Endothelial cell of umbilical vein (primary cell): ENCODE measurements around the gene SORCS2. TPM values are rescaled to one million over a fixed set of nuclear protein-coding genes. Genes with fewer than 3 reads are reported as not detected.

Experiments used
- BruUV-seq: library from RNA; stranded (reverse); fragments of 400-500 nt; replicated peaks from 2 replicates; lab custom pipeline; 2021; lab: Mats Ljungman, UMichigan
- CTCF ChIA-PET: fragments of 300-600, 350-600 bp; sonication (Branson Sonifier 250); formaldehyde crosslinking; loops from one replicate; lab custom pipeline; 2021; ENCODE audit warnings: antibody characterized with exemption, inconsistent platforms; lab: Charles Lee
- POLR2A ChIA-PET: fragments of 300-600, 350-600 bp; sonication (Branson Sonifier 250); formaldehyde crosslinking; loops from one replicate; lab custom pipeline; 2021; ENCODE audit warnings: antibody characterized with exemption, inconsistent platforms; lab: Charles Lee
- DNase-seq: peaks from one replicate; pipeline ENCODE4 v3.0.0-alpha.2; 2011; ENCODE audit warnings: low read depth, low spot score
- FAIRE-seq: peaks from 2 replicates; lab custom pipeline; 2011; peaks lifted over from hg19 to GRCh38; lab: Jason Lieb, UNC
- H2AFZ ChIP-seq: 2 replicates; pipeline ENCODE4 v1.6.0; 2012; ENCODE audit warnings: low read depth, low read length, control low read depth, inconsistent platforms
- H3K27ac ChIP-seq: 2 replicates; pipeline ENCODE4 v1.5.1; 2011; ENCODE audit warnings: low read depth, mild to moderate bottlenecking, control low read depth, low read length, moderate library complexity; ENCODE audit not compliant: insufficient read depth
- H3K27me3 ChIP-seq, 2 experiments: 2 replicates each; pipeline versions ENCODE4 v1.6.0 to v1.6.1; 2011; ENCODE audit warnings: low read length in 2 of 2, mixed read lengths in 1 of 2; ENCODE audit not compliant: control insufficient read depth in 2 of 2, insufficient read depth in 2 of 2
- H3K36me3 ChIP-seq, 2 experiments: 2 replicates in 1 of 2; 3 replicates in 1 of 2; pipeline ENCODE4 v1.5.1; 2011; ENCODE audit warnings: low read length in 2 of 2, mild to moderate bottlenecking in 1 of 2, moderate library complexity in 1 of 2; ENCODE audit not compliant: control insufficient read depth in 2 of 2, insufficient read depth in 2 of 2; ENCODE audit errors: extremely low read depth in 1 of 2
- H3K4me1 ChIP-seq: 3 replicates; pipeline ENCODE4 v1.5.1; 2011; ENCODE audit warnings: mild to moderate bottlenecking, low read length; ENCODE audit not compliant: control insufficient read depth, insufficient read depth; ENCODE audit errors: extremely low read depth
- H3K4me2 ChIP-seq: 2 replicates; pipeline ENCODE4 v1.6.1; 2011; ENCODE audit warnings: low read length, control low read depth, mixed read lengths; ENCODE audit not compliant: insufficient read depth
- H3K4me3 ChIP-seq, 3 experiments: fragments of 200-600 bp in 1 of 3; sonication (generic), shearing (Covaris generic) in 1 of 3; replicated peaks in 1 of 3; 2 replicates each; pipeline ENCODE4 v1.5.1; 2011 to 2016; ENCODE audit warnings: control low read depth in 3 of 3, low read length in 3 of 3, mild to moderate bottlenecking in 2 of 3, inconsistent platforms in 1 of 3, low read depth in 1 of 3, moderate library complexity in 1 of 3; ENCODE audit not compliant: insufficient read depth in 1 of 3
- H3K79me2 ChIP-seq: 2 replicates; pipeline ENCODE4 v1.6.0; 2012; ENCODE audit warnings: low read length, inconsistent platforms; ENCODE audit not compliant: control insufficient read depth, insufficient read depth
- H3K9ac ChIP-seq: replicated peaks from 2 replicates; pipeline ENCODE3; 2011; ENCODE audit warnings: low read length, control low read depth; ENCODE audit not compliant: insufficient read depth; ENCODE audit errors: extremely low read depth
- H3K9me1 ChIP-seq: replicated peaks from 3 replicates; pipeline ENCODE4 v1.6.0; 2011; ENCODE audit warnings: mild to moderate bottlenecking, low read length; ENCODE audit not compliant: control insufficient read depth, insufficient read depth; ENCODE audit errors: extremely low read depth
- H3K9me3 ChIP-seq: replicated peaks from 2 replicates; pipeline ENCODE4 v1.5.1; 2012; ENCODE audit warnings: low read length, inconsistent platforms; ENCODE audit not compliant: control insufficient read depth, insufficient read depth
- H4K20me1 ChIP-seq: replicated peaks from 2 replicates; pipeline ENCODE3; 2011; ENCODE audit warnings: mild to moderate bottlenecking, low read length; ENCODE audit not compliant: control insufficient read depth, insufficient read depth; ENCODE audit errors: extremely low read depth
- EZH2 ChIP-seq: IDR thresholded peaks from 2 replicates; pipeline ENCODE4 v1.6.1; 2012; ENCODE audit warnings: borderline replicate concordance, low read depth, mild to moderate bottlenecking, moderate library complexity, low read length, inconsistent platforms; ENCODE audit not compliant: severe bottlenecking
- FOS ChIP-seq: IDR thresholded peaks from 2 replicates; pipeline ENCODE4 v1.6.1; 2011; ENCODE audit warnings: mild to moderate bottlenecking, low read length, moderate library complexity, borderline replicate concordance; ENCODE audit not compliant: insufficient read depth
- GATA2 ChIP-seq: IDR thresholded peaks from 2 replicates; pipeline ENCODE4 v1.7.0; 2011; ENCODE audit warnings: low read depth, mild to moderate bottlenecking, moderate library complexity, mixed read lengths, low read length; ENCODE audit not compliant: insufficient read length, insufficient read depth
- JUN ChIP-seq: IDR thresholded peaks from 2 replicates; pipeline ENCODE4 v1.6.1; 2011; ENCODE audit warnings: borderline replicate concordance, low read depth; ENCODE audit not compliant: insufficient read length, insufficient read depth
- MYC ChIP-seq: IDR thresholded peaks from one replicate; pipeline ENCODE4 v1.6.1; 2011; ENCODE audit warnings: mild to moderate bottlenecking, low read depth, low read length
- POLR2A ChIP-seq: IDR thresholded peaks from 2 replicates; pipeline ENCODE4 v1.6.1; 2012; ENCODE audit warnings: low read depth, mild to moderate bottlenecking, control low read depth, low read length
- POLR2AphosphoS5 ChIP-seq: IDR thresholded peaks from 2 replicates; pipeline ENCODE4 v1.6.1; 2012; ENCODE audit warnings: low read depth, mild to moderate bottlenecking, control low read depth, low read length, moderate library complexity; ENCODE audit not compliant: insufficient read depth
- dilution Hi-C: fragments of 300-500 bp; cut with MboI; formaldehyde crosslinking; loops from one replicate; pipeline ENCODE4 v1.15.0; 2019; ENCODE audit warnings: low sequenced_read_pairs; ENCODE audit not compliant: extremely low pct_ligation_motif_present
- intact Hi-C: fragments of 100-400 bp; cut with micrococcal nuclease; formaldehyde crosslinking; loops from one replicate; pipeline ENCODE4 v1.10.0; 2022
- polyA plus RNA-seq, 4 experiments: library from polyadenylated mRNA; depleted of rRNA in 3 of 4; stranded (reverse) in 3 of 4; unstranded in 1 of 4; fragments of >200 nt; gene quantifications; 2 replicates each; pipeline versions ENCODE4 v1.2.1 to v1.2.3, GENCODE V29; 2011 to 2012; ENCODE audit warnings: missing spikeins in 1 of 4
- total RNA-seq: library from RNA; stranded (reverse); gene quantifications from 2 replicates; pipeline ENCODE4 v1.2.3, GENCODE V29; 2021
- TF ChIP-seq, protein P1 (sequence below), 2 donors: IDR thresholded peaks; 1 replicate in 1 of 2; 2 replicates in 1 of 2; pipeline ENCODE4 v1.5.1; 2011; ENCODE audit warnings: low read length in 2 of 2, mild to moderate bottlenecking in 2 of 2, moderate library complexity in 2 of 2, control low read depth in 1 of 2, inconsistent platforms in 1 of 2, low read depth in 1 of 2; ENCODE audit not compliant: insufficient read depth in 1 of 2; ENCODE audit errors: extremely low read depth in 1 of 2
- TF ChIP-seq, protein P2 (sequence below): IDR thresholded peaks from 2 replicates; pipeline ENCODE4 v1.6.1; 2011; ENCODE audit not compliant: insufficient read depth, insufficient read length

Gene SORCS2
- total and polyA plus RNA-seq, 2 donors (not counting 3 experiments of a cell fraction or from before 2014, with no cell fraction given): not detected

DNA sequence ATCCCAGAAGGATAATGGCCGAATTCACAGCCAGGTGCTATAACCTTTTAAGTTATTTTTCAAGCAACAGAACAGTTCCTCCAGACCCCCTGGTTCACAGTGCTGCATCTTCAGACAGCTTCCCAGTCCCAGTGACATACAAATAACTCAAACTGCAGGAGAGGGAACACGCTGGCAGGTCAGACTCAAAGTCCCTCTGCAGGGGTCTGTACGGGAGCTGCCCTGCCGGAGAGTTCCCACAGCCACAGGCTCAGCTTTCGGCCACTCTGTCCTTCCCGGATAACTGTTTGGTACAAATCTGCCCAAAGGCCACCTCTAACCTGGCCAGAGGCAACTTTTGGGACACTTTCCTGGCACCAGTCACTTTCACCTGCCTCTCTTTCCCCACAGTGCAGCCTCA, 517.1 kb downstream of the SORCS2 start:
- FAIRE-seq (no peak), DNase-seq (no peak)
- Histone ChIP-seq H3K9me3 (no peaks in the 10 kb centered on the region), H3K4me1 (no peaks in the 10 kb centered on the region), H3K27me3 (no peaks in the 10 kb centered on the region), H3K27ac (no peak overlapping the region), H3K36me3 (no peaks in the 10 kb centered on the region), H3K79me2 (no peaks in the 10 kb centered on the region), H2AFZ (no peak overlapping the region), H3K4me3 (no peak overlapping the region), H3K4me2 (no peak overlapping the region), H3K9ac (no peak overlapping the region), H3K9me1 (no peaks in the 10 kb centered on the region), H4K20me1 (no peaks in the 10 kb centered on the region)
- dilution Hi-C loops: no loop called here
- ChIA-PET POLR2A (no interaction called here), CTCF (no interaction called here)
- BruUV-seq: no TSS peak
- TF ChIP-seq, protein P1, sequence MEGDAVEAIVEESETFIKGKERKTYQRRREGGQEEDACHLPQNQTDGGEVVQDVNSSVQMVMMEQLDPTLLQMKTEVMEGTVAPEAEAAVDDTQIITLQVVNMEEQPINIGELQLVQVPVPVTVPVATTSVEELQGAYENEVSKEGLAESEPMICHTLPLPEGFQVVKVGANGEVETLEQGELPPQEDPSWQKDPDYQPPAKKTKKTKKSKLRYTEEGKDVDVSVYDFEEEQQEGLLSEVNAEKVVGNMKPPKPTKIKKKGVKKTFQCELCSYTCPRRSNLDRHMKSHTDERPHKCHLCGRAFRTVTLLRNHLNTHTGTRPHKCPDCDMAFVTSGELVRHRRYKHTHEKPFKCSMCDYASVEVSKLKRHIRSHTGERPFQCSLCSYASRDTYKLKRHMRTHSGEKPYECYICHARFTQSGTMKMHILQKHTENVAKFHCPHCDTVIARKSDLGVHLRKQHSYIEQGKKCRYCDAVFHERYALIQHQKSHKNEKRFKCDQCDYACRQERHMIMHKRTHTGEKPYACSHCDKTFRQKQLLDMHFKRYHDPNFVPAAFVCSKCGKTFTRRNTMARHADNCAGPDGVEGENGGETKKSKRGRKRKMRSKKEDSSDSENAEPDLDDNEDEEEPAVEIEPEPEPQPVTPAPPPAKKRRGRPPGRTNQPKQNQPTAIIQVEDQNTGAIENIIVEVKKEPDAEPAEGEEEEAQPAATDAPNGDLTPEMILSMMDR (IDR thresholded peaks at IDR 0.05; ENCODE audit: extremely low read depth in 1 of 2, insufficient read depth in 1 of 2, low read depth in 1 of 2, low read length in 2 of 2): no peak
- TF ChIP-seq JUN (no peak), MYC (no peak), POLR2AphosphoS5 (no peak), FOS (no peak), GATA2 (no peak), EZH2 (no peak), POLR2A (no peak)
- TF ChIP-seq, protein P2, sequence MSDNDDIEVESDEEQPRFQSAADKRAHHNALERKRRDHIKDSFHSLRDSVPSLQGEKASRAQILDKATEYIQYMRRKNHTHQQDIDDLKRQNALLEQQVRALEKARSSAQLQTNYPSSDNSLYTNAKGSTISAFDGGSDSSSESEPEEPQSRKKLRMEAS: no peak
- intact Hi-C loops: no loop called here
